ENCODE results near the gene P2RX5. TPM values are rescaled to one million over a fixed set of nuclear protein-coding genes. Genes with fewer than 3 reads are reported as not detected.

P2RX5 gene
- total and polyA plus RNA-seq, 10 of the 15 experiments (the other 5 are each of a cell fraction or from before 2014, with no cell fraction given): 6.9 to 28.8 (median 19.5) TPM

DNA sequence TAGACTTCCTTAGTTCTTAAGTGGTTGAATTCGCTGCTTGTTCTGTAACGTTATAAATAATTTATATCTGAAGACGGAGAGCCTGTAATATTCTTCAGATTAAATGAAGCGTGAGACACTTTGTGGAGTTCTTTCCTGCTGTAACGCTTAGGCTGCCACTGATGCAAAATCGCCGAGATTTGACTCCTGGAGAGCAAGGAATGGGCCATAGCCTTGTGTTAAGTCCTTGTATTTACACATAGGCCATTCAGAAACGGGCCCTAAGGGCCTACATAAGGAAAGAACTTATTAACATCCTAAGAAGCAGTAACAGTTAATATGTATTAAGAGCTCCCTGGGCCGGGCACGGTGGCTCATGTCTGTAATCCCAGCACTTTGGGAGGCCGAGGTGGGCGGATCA lies 26.4 kb downstream of the P2RX5 start:
- SMC1A ChIA-PET (ENCODE audit: uncharacterized antibody, unreplicated experiment): interaction anchor here (1.2 kb wide), 1 partner anchor 10 kb away, joined by 3 read pairs; no protein-coding TSS in a partner anchor
- H3K79me2 ChIP-seq (ENCODE audit: control insufficient read depth, insufficient read depth, low read length): peaks cover 20% of the 10 kb centered on the region
- RAD21 ChIA-PET (ENCODE audit: unreplicated experiment): no interaction called here
- peak; percentile 23 for FAIRE-seq
- POLR2A ChIA-PET: no interaction called here
- CTCF ChIA-PET: interaction anchor here (1.0 to 1.9 kb wide), 2 partner anchors 13 to 33 kb away, joined by 4 to 10 read pairs; partner anchors contain the start of genes CTNS and SHPK
- ATAC-seq: no peak
- no peaks in the 10 kb centered on the region for H3K27me3 ChIP-seq (replicated peaks in 1 of 2; ENCODE audit: control insufficient read depth in 2 of 2, insufficient read depth in 2 of 2, low read length in 1 of 2)
- H3K9me3 ChIP-seq (replicated peaks; ENCODE audit: control insufficient read depth, insufficient read depth, low read length): no peaks in the 10 kb centered on the region
- intact Hi-C loops (cut with micrococcal nuclease; ENCODE audit: unreplicated experiment) (loop anchor here (10.0 kb wide), 1 partner anchor 115 kb away; the partner anchor contains the start of gene TRPV3), in situ Hi-C loops (cut with MboI) (no loop called here)
- peak overlapping the region; percentile 84 for H3K4me3 ChIP-seq
- no TSS peak for BruUV-seq (replicated peaks)
- no peaks in the 10 kb centered on the region for H4K20me1 ChIP-seq (ENCODE audit: control insufficient read depth, insufficient read depth)
- peak overlapping the region; percentile 97 for H3K4me2 ChIP-seq (ENCODE audit: control insufficient read depth, insufficient read depth)
- H3K27ac ChIP-seq (ENCODE audit: control insufficient read depth, insufficient read depth): peak overlapping the region; percentile 86; the same call in 1 of the 2 replicates
- H3K36me3 ChIP-seq (ENCODE audit: control insufficient read depth in 2 of 2, insufficient read depth in 2 of 2, low read length in 1 of 2): no peaks in the 10 kb centered on the region
- TF ChIP-seq POU2F2 (IDR thresholded peaks at IDR 0.05; ENCODE audit: borderline replicate concordance, low read depth, low read length) (no peak), BRCA1 (IDR thresholded peaks at IDR 0.05; ENCODE audit: low read depth, low read length) (no peak), NKRF (conservative IDR thresholded peaks at IDR 0.05) (no peak), FOXM1 (IDR thresholded peaks at IDR 0.05; ENCODE audit: low read depth, low read length) (no peak), CTCF (IDR thresholded peaks at IDR 0.05 in 2 of 3, conservative IDR thresholded peaks at IDR 0.05 in 1 of 3; ENCODE audit: control insufficient read depth in 2 of 3, extremely low read depth in 1 of 3, insufficient read depth in 1 of 3, low read depth in 3 of 3, low read length in 3 of 3) (no peak), ZNF217 (IDR thresholded peaks at IDR 0.05) (no peak), TAF1 (IDR thresholded peaks at IDR 0.05; ENCODE audit: borderline replicate concordance, low read depth, low read length) (no peak), BCLAF1 (IDR thresholded peaks at IDR 0.05) (no peak), PKNOX1 (IDR thresholded peaks at IDR 0.05) (no peak)
- TF ChIP-seq, protein P1, sequence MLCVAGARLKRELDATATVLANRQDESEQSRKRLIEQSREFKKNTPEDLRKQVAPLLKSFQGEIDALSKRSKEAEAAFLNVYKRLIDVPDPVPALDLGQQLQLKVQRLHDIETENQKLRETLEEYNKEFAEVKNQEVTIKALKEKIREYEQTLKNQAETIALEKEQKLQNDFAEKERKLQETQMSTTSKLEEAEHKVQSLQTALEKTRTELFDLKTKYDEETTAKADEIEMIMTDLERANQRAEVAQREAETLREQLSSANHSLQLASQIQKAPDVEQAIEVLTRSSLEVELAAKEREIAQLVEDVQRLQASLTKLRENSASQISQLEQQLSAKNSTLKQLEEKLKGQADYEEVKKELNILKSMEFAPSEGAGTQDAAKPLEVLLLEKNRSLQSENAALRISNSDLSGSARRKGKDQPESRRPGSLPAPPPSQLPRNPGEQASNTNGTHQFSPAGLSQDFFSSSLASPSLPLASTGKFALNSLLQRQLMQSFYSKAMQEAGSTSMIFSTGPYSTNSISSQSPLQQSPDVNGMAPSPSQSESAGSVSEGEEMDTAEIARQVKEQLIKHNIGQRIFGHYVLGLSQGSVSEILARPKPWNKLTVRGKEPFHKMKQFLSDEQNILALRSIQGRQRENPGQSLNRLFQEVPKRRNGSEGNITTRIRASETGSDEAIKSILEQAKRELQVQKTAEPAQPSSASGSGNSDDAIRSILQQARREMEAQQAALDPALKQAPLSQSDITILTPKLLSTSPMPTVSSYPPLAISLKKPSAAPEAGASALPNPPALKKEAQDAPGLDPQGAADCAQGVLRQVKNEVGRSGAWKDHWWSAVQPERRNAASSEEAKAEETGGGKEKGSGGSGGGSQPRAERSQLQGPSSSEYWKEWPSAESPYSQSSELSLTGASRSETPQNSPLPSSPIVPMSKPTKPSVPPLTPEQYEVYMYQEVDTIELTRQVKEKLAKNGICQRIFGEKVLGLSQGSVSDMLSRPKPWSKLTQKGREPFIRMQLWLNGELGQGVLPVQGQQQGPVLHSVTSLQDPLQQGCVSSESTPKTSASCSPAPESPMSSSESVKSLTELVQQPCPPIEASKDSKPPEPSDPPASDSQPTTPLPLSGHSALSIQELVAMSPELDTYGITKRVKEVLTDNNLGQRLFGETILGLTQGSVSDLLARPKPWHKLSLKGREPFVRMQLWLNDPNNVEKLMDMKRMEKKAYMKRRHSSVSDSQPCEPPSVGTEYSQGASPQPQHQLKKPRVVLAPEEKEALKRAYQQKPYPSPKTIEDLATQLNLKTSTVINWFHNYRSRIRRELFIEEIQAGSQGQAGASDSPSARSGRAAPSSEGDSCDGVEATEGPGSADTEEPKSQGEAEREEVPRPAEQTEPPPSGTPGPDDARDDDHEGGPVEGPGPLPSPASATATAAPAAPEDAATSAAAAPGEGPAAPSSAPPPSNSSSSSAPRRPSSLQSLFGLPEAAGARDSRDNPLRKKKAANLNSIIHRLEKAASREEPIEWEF (IDR thresholded peaks at IDR 0.05; ENCODE audit: insufficient replicate concordance, low read depth, low read length): no peak
- peaks cover 8% of the 10 kb centered on the region for H3K4me1 ChIP-seq (ENCODE audit: control insufficient read depth, insufficient read depth, low read length)
- H2AFZ ChIP-seq (ENCODE audit: control insufficient read depth, low read depth, low read length): no peak overlapping the region
- WGBS (ENCODE audit: insufficient coverage, insufficient replicate concordance, low lambda C conversion rate, missing lambda C conversion rate): 34% methylated on average over 12 of the region's 12 CpGs
- peak overlapping the region; percentile 98 for H3K9ac ChIP-seq (ENCODE audit: control insufficient read depth, insufficient read depth, low read length)
- DNase-seq (ENCODE audit: low read depth, low spot score): no peak
